Retinal pigment epithelial cell (primary cell): ENCODE measurements around the gene PHF2.

Source experiments
- DNase-seq: peaks from one replicate; pipeline ENCODE4 v3.0.0-alpha.2; 2010; ENCODE audit warnings: low read depth
- H3K4me3 ChIP-seq: 2 replicates; pipeline ENCODE4 v1.5.1; 2011; ENCODE audit warnings: mild to moderate bottlenecking, low read length, control low read depth, moderate library complexity
- CTCF ChIP-seq: conservative IDR thresholded peaks from 2 replicates; pipeline ENCODE4 v1.5.1; 2011; ENCODE audit warnings: low read depth, low read length, control low read depth, inconsistent platforms

The PHF2 gene

GRCh38 chr9:93595861-93596365, 19.5 kb downstream of the PHF2 start:
- no peak for DNase-seq
- H3K4me3 ChIP-seq, result no peak overlapping the region
- TF ChIP-seq CTCF, result no peak

- H3K4me3 ChIP-seq, result no peak overlapping the region
- no peak for DNase-seq
- no peak for TF ChIP-seq CTCF
Observed at GRCh38 chr9:93596399-93596798, 20.0 kb downstream of the PHF2 start.

- DNase-seq, result no peak
- no peak overlapping the region for H3K4me3 ChIP-seq
- TF ChIP-seq CTCF, result no peak
Observed at GRCh38 chr9:93597142-93597706, 20.8 kb downstream of the PHF2 start.

- DNase-seq, result no peak
- no peak overlapping the region for H3K4me3 ChIP-seq
- TF ChIP-seq CTCF, result no peak
Observed at GRCh38 chr9:93597871-93598646, 21.7 kb downstream of the PHF2 start.

GRCh38 chr9:93598647-93599241, 22.4 kb downstream of the PHF2 start:
- TF ChIP-seq CTCF, result no peak
- no peak overlapping the region for H3K4me3 ChIP-seq
- DNase-seq, result no peak

GRCh38 chr9:93599571-93600403, 23.4 kb downstream of the PHF2 start:
- H3K4me3 ChIP-seq, result no peak overlapping the region
- DNase-seq, result no peak
- TF ChIP-seq CTCF, result no peak
